DOHH2 (cell line): Measurements from ENCODE around the gene COL5A3.

Source experiments
- H3F3A ChIP-seq: fragments of 200-600 bp; sonication (generic), shearing (Covaris generic); 2 replicates; pipeline ENCODE4 v1.6.0; 2016; ENCODE audit warnings: antibody characterized with exemption, mild to moderate bottlenecking; ENCODE audit not compliant: control insufficient read depth, insufficient read depth
- H3K27ac ChIP-seq: fragments of 200-600 bp; sonication (generic); 2 replicates; pipeline ENCODE4 v1.5.1; 2014; ENCODE audit warnings: low read depth, mild to moderate bottlenecking, low read length, moderate library complexity
- H3K27me3 ChIP-seq: fragments of 200-600 bp; sonication (generic); 2 replicates; pipeline ENCODE4 v1.6.1; 2014; ENCODE audit warnings: mild to moderate bottlenecking, low read length, mixed read lengths; ENCODE audit not compliant: control insufficient read depth
- H3K36me3 ChIP-seq: fragments of 200-600 bp; sonication (generic); 2 replicates; pipeline ENCODE4 v1.6.1; 2014; ENCODE audit warnings: mild to moderate bottlenecking, low read length, moderate library complexity, mixed read lengths; ENCODE audit not compliant: control insufficient read depth
- H3K4me1 ChIP-seq: fragments of 200-600 bp; sonication (generic); 2 replicates; pipeline ENCODE4 v1.6.1; 2014; ENCODE audit warnings: mild to moderate bottlenecking, low read length, mixed read lengths; ENCODE audit not compliant: control insufficient read depth
- H3K4me2 ChIP-seq: fragments of 200-600 bp; sonication (generic); 2 replicates; pipeline ENCODE4 v1.6.0; 2014; ENCODE audit warnings: mild to moderate bottlenecking, low read length, moderate library complexity
- H3K4me3 ChIP-seq: fragments of 200-600 bp; sonication (generic); 2 replicates; pipeline ENCODE4 v1.5.1; 2014; ENCODE audit warnings: mild to moderate bottlenecking, low read length, mixed read lengths
- H3K79me2 ChIP-seq: fragments of 200-600 bp; sonication (generic); 2 replicates; pipeline ENCODE4 v1.6.1; 2014; ENCODE audit warnings: mild to moderate bottlenecking, low read length, mixed read lengths; ENCODE audit not compliant: control insufficient read depth
- H3K9me2 ChIP-seq: fragments of 200-600 bp; sonication (generic); replicated peaks from 2 replicates; pipeline ENCODE4 v1.6.1; 2014; ENCODE audit warnings: mild to moderate bottlenecking, low read length, mixed read lengths; ENCODE audit not compliant: control insufficient read depth
- H3K9me3 ChIP-seq: fragments of 200-600 bp; sonication (generic); 2 replicates; pipeline ENCODE4 v1.6.1; 2014; ENCODE audit warnings: antibody characterized with exemption, low read length, mixed read lengths; ENCODE audit not compliant: control insufficient read depth, insufficient read depth
- H4K20me1 ChIP-seq: fragments of 200-600 bp; sonication (generic); 2 replicates; pipeline ENCODE4 v1.6.0; 2014; ENCODE audit warnings: low read depth, mild to moderate bottlenecking, antibody characterized with exemption, low read length, moderate library complexity; ENCODE audit not compliant: control insufficient read depth, insufficient read depth
- CTCF ChIP-seq: fragments of 200-600 bp; sonication (generic); IDR thresholded peaks from one replicate; pipeline ENCODE4 v1.5.1; 2014; ENCODE audit warnings: antibody characterized with exemption, mild to moderate bottlenecking, low read depth, low read length; ENCODE audit not compliant: poor library complexity, severe bottlenecking
- EZH2phosphoT487 ChIP-seq: fragments of 200-600 bp; sonication (generic); IDR thresholded peaks from 2 replicates; pipeline ENCODE4 v1.6.1; 2017; ENCODE audit warnings: borderline replicate concordance, mild to moderate bottlenecking, antibody characterized with exemption, low read length, moderate library complexity, mixed read lengths

COL5A3 gene

DNA sequence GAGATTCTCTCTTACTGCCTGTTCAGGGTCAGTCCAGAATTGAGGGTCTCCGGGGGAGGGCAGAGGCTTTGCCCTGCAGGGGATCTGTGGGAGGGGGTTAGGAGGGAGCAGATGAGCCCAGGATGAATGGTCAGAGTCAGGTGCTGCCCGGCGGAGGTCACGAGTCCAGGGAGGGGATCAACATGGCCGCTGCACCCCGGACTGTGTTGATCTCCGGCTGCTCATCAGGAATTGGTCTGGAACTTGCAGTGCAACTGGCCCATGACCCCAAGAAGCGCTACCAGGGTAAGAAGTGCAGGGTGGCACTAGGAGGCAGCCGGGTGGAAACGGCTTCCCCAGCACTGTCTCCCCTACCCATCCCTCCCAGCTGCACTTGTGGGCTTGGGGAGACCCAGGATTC, 3.0 kb upstream of the COL5A3 start, which contains the start of gene RDH8:
Gene RDH8 (plus strand): TSS at position 168 of the 400 bp plus-strand sequence. CDS start 15 bp downstream, at position 183.
- H3K9me3 ChIP-seq, result no peaks in the 10 kb centered on the region
- no peaks in the 10 kb centered on the region for H3K9me2 ChIP-seq
- no peaks in the 10 kb centered on the region for H3K79me2 ChIP-seq
- no peaks in the 10 kb centered on the region for H3K36me3 ChIP-seq
- TF ChIP-seq CTCF, result no peak
- TF ChIP-seq EZH2phosphoT487, result no peak
- peaks cover 7% of the 10 kb centered on the region; the same call in 1 of the 2 replicates for H3K27me3 ChIP-seq
- no peaks in the 10 kb centered on the region for H4K20me1 ChIP-seq
- no peaks in the 10 kb centered on the region for H3K4me1 ChIP-seq
- H3K27ac ChIP-seq, result no peak within 1 kb of the TSS
- no peaks in the 10 kb centered on the region for H3F3A ChIP-seq
- no peak within 1 kb of the TSS for H3K4me3 ChIP-seq
- H3K4me2 ChIP-seq, result no peak within 1 kb of the TSS

GRCh38 chr19:10011974-10012373, 1.7 kb upstream of the COL5A3 start:
- Histone ChIP-seq H3K4me1 (no peaks in the 10 kb centered on the region), H3K9me3 (no peaks in the 10 kb centered on the region), H3K79me2 (no peaks in the 10 kb centered on the region), H3K36me3 (no peaks in the 10 kb centered on the region), H4K20me1 (no peaks in the 10 kb centered on the region), H3K4me3 (no peak overlapping the region), H3K27ac (no peak overlapping the region), H3K9me2 (no peaks in the 10 kb centered on the region), H3K27me3 (peaks cover 9% of the 10 kb centered on the region; the same call in 1 of the 2 replicates), H3K4me2 (no peak overlapping the region), H3F3A (no peaks in the 10 kb centered on the region)
- TF ChIP-seq CTCF (no peak), EZH2phosphoT487 (no peak)

- Histone ChIP-seq H3K27me3 (peaks cover 7% of the 10 kb centered on the region; the same call in 1 of the 2 replicates), H3K4me2 (no peak overlapping the region), H3K9me3 (no peaks in the 10 kb centered on the region), H3F3A (no peaks in the 10 kb centered on the region), H3K9me2 (no peaks in the 10 kb centered on the region), H4K20me1 (no peaks in the 10 kb centered on the region), H3K79me2 (no peaks in the 10 kb centered on the region), H3K4me3 (no peak overlapping the region), H3K27ac (no peak overlapping the region), H3K36me3 (no peaks in the 10 kb centered on the region), H3K4me1 (no peaks in the 10 kb centered on the region)
- TF ChIP-seq EZH2phosphoT487 (no peak), CTCF (no peak)
These were observed 635 bp upstream of the COL5A3 start for GRCh38 chr19:10010939-10011338.
